NCI-H226 (cell line): ENCODE data around the gene FHDC1.

ENCODE experiments used
- DNase-seq: peaks from one replicate; pipeline ENCODE4 v3.0.0-alpha.2; 2015

Gene FHDC1

GRCh38 chr4:152959080-152959479 lies 23.0 kb downstream of the FHDC1 start:
- no peak for DNase-seq

GRCh38 chr4:152960082-152960481 lies 24.0 kb downstream of the FHDC1 start:
- DNase-seq = no peak

GRCh38 chr4:152961014-152961772 lies 25.1 kb downstream of the FHDC1 start:
- DNase-seq = peak; percentile 65

- peak; percentile 43 for DNase-seq
Observed at GRCh38 chr4:152961773-152962115, 25.6 kb downstream of the FHDC1 start.

- no peak for DNase-seq
Observed at GRCh38 chr4:152962150-152962549, 26.0 kb downstream of the FHDC1 start.

GRCh38 chr4:152964335-152964734 lies 28.2 kb downstream of the FHDC1 start:
- DNase-seq = no peak

GRCh38 chr4:152965611-152966010 lies 29.5 kb downstream of the FHDC1 start:
- no peak for DNase-seq

- no peak for DNase-seq
Observed at GRCh38 chr4:152967907-152968306, 31.8 kb downstream of the FHDC1 start.

GRCh38 chr4:152968806-152969394 lies 32.8 kb downstream of the FHDC1 start:
- DNase-seq = no peak

- DNase-seq = peak; percentile 90
Observed at GRCh38 chr4:152970102-152970820, 34.1 kb downstream of the FHDC1 start.

GRCh38 chr4:152971053-152971452 lies 34.9 kb downstream of the FHDC1 start:
- DNase-seq = no peak

- DNase-seq = peak; percentile 99
Observed at GRCh38 chr4:152972821-152973628, 36.9 kb downstream of the FHDC1 start.

- DNase-seq = no peak
Observed at GRCh38 chr4:152973629-152974467, 37.7 kb downstream of the FHDC1 start.

- DNase-seq = no peak
Observed at GRCh38 chr4:152974468-152975379, 38.6 kb downstream of the FHDC1 start.

GRCh38 chr4:152975380-152976211 lies 39.5 kb downstream of the FHDC1 start:
- DNase-seq = no peak

GRCh38 chr4:152976212-152976761 lies 40.2 kb downstream of the FHDC1 start:
- DNase-seq = no peak

- peak; percentile 49 for DNase-seq
Observed at GRCh38 chr4:152979731-152980330, 43.7 kb downstream of the FHDC1 start.

- peak; percentile 99 for DNase-seq
Observed at GRCh38 chr4:152981278-152981677, 45.2 kb downstream of the FHDC1 start.

GRCh38 chr4:152981842-152982241 lies 45.7 kb downstream of the FHDC1 start:
- DNase-seq = peak; percentile 80
